Measurements from ENCODE around the gene SNX19.

SNX19 gene

GRCh38 chr11:130892861-130893260 is 23.4 kb downstream of the SNX19 start (continued):
- TF ChIP-seq PATZ1 (CRISPR knock-in tag; IDR thresholded peaks at IDR 0.05; ENCODE audit: borderline replicate concordance) (no peak), OSR1 (CRISPR knock-in tag; IDR thresholded peaks at IDR 0.05) (no peak), RARB (CRISPR knock-in tag; IDR thresholded peaks at IDR 0.05) (no peak)

GRCh38 chr11:130891326-130891725 is 25.0 kb downstream of the SNX19 start:
- no peak for ATAC-seq
- TF ChIP-seq ZNF565 (CRISPR knock-in tag; conservative IDR thresholded peaks at IDR 0.05; ENCODE audit: low read depth), result no peak
- TF ChIP-seq ISL1 (CRISPR knock-in tag; IDR thresholded peaks at IDR 0.05), result 0 out of 2 replicates have a peak, but pooled peaks have one; percentile 5

GRCh38 chr11:130890039-130890745 is 26.1 kb downstream of the SNX19 start:
- TF ChIP-seq ARNTL (CRISPR knock-in tag; IDR thresholded peaks at IDR 0.05; ENCODE audit: borderline replicate concordance, low read depth), result no peak
- 0 out of 2 replicates have a peak, but pooled peaks have one; percentile 43 for TF ChIP-seq ZNF70 (CRISPR knock-in tag; IDR thresholded peaks at IDR 0.05)
- no peak for ATAC-seq

- TF ChIP-seq POU6F1 (CRISPR knock-in tag; IDR thresholded peaks at IDR 0.05; ENCODE audit: borderline replicate concordance, low read depth), result no peak
- TF ChIP-seq ESRRG (CRISPR knock-in tag; IDR thresholded peaks at IDR 0.05), result no peak
- TF ChIP-seq TSHZ2 (CRISPR knock-in tag; IDR thresholded peaks at IDR 0.05), result no peak
- TF ChIP-seq RARB (CRISPR knock-in tag; IDR thresholded peaks at IDR 0.05), result no peak
- TF ChIP-seq ZFP3 (CRISPR knock-in tag; IDR thresholded peaks at IDR 0.05), result no peak
- ATAC-seq, result no peak
Observed at GRCh38 chr11:130888790-130889189, 27.5 kb downstream of the SNX19 start.

GRCh38 chr11:130886704-130887103 is 29.6 kb downstream of the SNX19 start:
- no peak for ATAC-seq
- TF ChIP-seq ZFP30 (CRISPR knock-in tag; IDR thresholded peaks at IDR 0.05), result no peak
- TF ChIP-seq TOX (CRISPR knock-in tag; IDR thresholded peaks at IDR 0.05; ENCODE audit: borderline replicate concordance), result no peak
- TF ChIP-seq ISL1 (CRISPR knock-in tag; IDR thresholded peaks at IDR 0.05), result no peak
- TF ChIP-seq TSHZ2 (CRISPR knock-in tag; IDR thresholded peaks at IDR 0.05), result no peak
- no peak for TF ChIP-seq BACH2 (CRISPR knock-in tag; IDR thresholded peaks at IDR 0.05; ENCODE audit: borderline replicate concordance)
- no peak for TF ChIP-seq RARB (CRISPR knock-in tag; IDR thresholded peaks at IDR 0.05)
- no peak for TF ChIP-seq ZC3H10 (CRISPR knock-in tag; IDR thresholded peaks at IDR 0.05)
- TF ChIP-seq ESRRG (CRISPR knock-in tag; IDR thresholded peaks at IDR 0.05), result no peak
- no peak for TF ChIP-seq PATZ1 (CRISPR knock-in tag; IDR thresholded peaks at IDR 0.05; ENCODE audit: borderline replicate concordance)

All from SK-N-SH treated with all-trans-retinoic acid at 6 μM for 48 hours (cell line).